GM21717 (cell line): ENCODE results near the gene ADGRG7.

ENCODE experiments used
- ATAC-seq: cut with Tn5 transposase; IDR thresholded peaks from one replicate; pipeline ENCODE4 v1.9.1; 2021; ENCODE audit warnings: mild to moderate bottlenecking, moderate library complexity; ENCODE audit not compliant: unreplicated experiment

Gene ADGRG7

GRCh38 chr3:100730524-100730923 is 121.1 kb downstream of the ADGRG7 start:
- no peak for ATAC-seq

DNA sequence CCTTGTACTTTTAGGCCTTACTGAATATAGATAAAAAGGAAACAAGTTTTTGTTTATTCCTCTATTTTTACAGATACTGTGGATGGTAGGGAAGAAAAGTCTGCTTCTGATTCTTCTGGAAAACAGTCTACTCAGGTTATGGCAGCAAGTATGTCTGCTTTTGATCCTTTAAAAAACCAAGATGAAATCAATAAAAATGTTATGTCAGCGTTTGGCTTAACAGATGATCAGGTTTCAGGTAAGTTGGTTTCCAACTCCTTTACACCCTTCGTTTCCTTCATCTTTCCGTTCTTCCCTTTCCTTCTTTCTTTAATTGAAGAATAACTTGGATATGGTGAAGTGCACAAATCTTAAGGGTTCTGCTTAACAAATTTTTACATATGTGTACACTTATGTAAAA is 123.0 kb downstream of the ADGRG7 start:
- no peak for ATAC-seq

GRCh38 chr3:100737334-100737733 is 127.9 kb downstream of the ADGRG7 start:
- ATAC-seq: no peak

- ATAC-seq: no peak
Observed at GRCh38 chr3:100740207-100740606, 130.8 kb downstream of the ADGRG7 start.

DNA sequence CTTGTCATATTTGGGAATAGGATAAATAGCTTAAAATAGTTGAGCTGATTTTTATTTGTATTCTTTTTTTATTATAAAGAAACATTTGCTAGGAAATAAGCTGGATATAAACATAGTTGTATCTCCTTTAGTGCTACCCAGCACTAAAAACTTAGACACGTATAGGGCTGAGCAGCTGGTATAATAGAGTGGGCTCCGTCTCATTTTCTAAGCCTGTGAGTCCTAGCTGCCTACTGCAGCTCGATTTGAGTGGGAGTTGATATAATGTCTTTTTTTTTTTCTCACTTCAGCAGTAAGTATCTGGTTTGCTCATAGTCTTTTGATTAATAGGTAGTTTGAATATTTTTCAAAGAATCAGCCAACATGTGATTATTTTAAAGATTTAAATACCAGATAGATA is 134.1 kb downstream of the ADGRG7 start:
- ATAC-seq: no peak

- ATAC-seq: no peak
Observed at GRCh38 chr3:100744671-100745070, 135.3 kb downstream of the ADGRG7 start.
